MM.1S (cell line): ENCODE measurements around the gene RNASE8.

Experiments used
- DNase-seq: peaks from one replicate; pipeline ENCODE4 v3.0.0-alpha.2; 2015
- H2AFZ ChIP-seq: fragments of 300-600 bp; sonication (generic); 2 replicates; pipeline ENCODE4 v1.6.0; 2016; ENCODE audit warnings: antibody characterized with exemption, low read length
- H3F3A ChIP-seq: fragments of 300-600 bp; sonication (generic); 2 replicates; pipeline ENCODE4 v1.6.1; 2016; ENCODE audit warnings: mild to moderate bottlenecking, antibody characterized with exemption, low read length, moderate library complexity, mixed read lengths; ENCODE audit not compliant: insufficient read depth
- H3K27ac ChIP-seq: fragments of 300-600 bp; sonication (generic); 2 replicates; pipeline ENCODE4 v1.5.1; 2016; ENCODE audit warnings: mild to moderate bottlenecking, low read length
- H3K27me3 ChIP-seq: fragments of 300-600 bp; sonication (generic); replicated peaks from 2 replicates; pipeline ENCODE4 v1.6.0; 2016; ENCODE audit warnings: low read length; ENCODE audit not compliant: insufficient read depth
- H3K36me3 ChIP-seq: fragments of 300-600 bp; sonication (generic); replicated peaks from 2 replicates; pipeline ENCODE4 v1.6.1; 2016; ENCODE audit warnings: mild to moderate bottlenecking, low read length, mixed read lengths; ENCODE audit not compliant: insufficient read depth
- H3K4me1 ChIP-seq: fragments of 300-600 bp; sonication (generic); 2 replicates; pipeline ENCODE4 v1.6.1; 2016; ENCODE audit warnings: low read length, mixed read lengths
- H3K4me2 ChIP-seq: fragments of 300-600 bp; sonication (generic); 2 replicates; pipeline ENCODE4 v1.6.0; 2016; ENCODE audit warnings: low read depth, low read length
- H3K4me3 ChIP-seq: fragments of 300-600 bp; sonication (generic); 2 replicates; pipeline ENCODE4 v1.5.1; 2016; ENCODE audit warnings: low read length, mixed read lengths
- H3K79me2 ChIP-seq: fragments of 300-600 bp; sonication (generic); 2 replicates; pipeline ENCODE4 v1.6.1; 2016; ENCODE audit warnings: mixed run types, low read length, mixed read lengths
- H3K9ac ChIP-seq: fragments of 300-600 bp; sonication (generic); 2 replicates; pipeline ENCODE4 v1.6.1; 2016; ENCODE audit warnings: low read length, mixed read lengths
- H3K9me2 ChIP-seq: fragments of 300-600 bp; sonication (generic); replicated peaks from 2 replicates; pipeline ENCODE4 v1.6.1; 2016; ENCODE audit warnings: mild to moderate bottlenecking, low read length, mixed read lengths; ENCODE audit not compliant: insufficient read depth
- H3K9me3 ChIP-seq: fragments of 300-600 bp; sonication (generic); replicated peaks from 2 replicates; pipeline ENCODE4 v1.6.1; 2016; ENCODE audit warnings: mild to moderate bottlenecking, low read length, mixed read lengths; ENCODE audit not compliant: insufficient read depth
- H4K20me1 ChIP-seq: fragments of 300-600 bp; sonication (generic); 2 replicates; pipeline ENCODE4 v1.6.1; 2016; ENCODE audit warnings: mild to moderate bottlenecking, low read length, moderate library complexity, mixed read lengths; ENCODE audit not compliant: insufficient read depth
- CTCF ChIP-seq: fragments of 300-600 bp; sonication (generic); IDR thresholded peaks from 2 replicates; pipeline ENCODE4 v1.5.1; 2016; ENCODE audit warnings: antibody characterized with exemption, low read length, mixed read lengths
- EZH2 ChIP-seq: fragments of 300-600 bp; sonication (generic); optimal IDR thresholded peaks from 2 replicates; pipeline ENCODE3; 2017; ENCODE audit warnings: low read depth, mild to moderate bottlenecking, antibody characterized with exemption, low read length, mixed read lengths
- EZH2phosphoT487 ChIP-seq: fragments of 300-600 bp; sonication (generic); IDR thresholded peaks from 2 replicates; pipeline ENCODE4 v1.6.1; 2018; ENCODE audit warnings: antibody characterized with exemption, low read length

Gene RNASE8

GRCh38 chr14:21096438-21096837 lies 38.8 kb downstream of the RNASE8 start:
- H3K27me3 ChIP-seq, result no peaks in the 10 kb centered on the region
- H3K4me1 ChIP-seq, result peaks cover 7% of the 10 kb centered on the region; the same call in 1 of the 2 replicates
- DNase-seq, result no peak
- no peak for TF ChIP-seq EZH2
- no peak for TF ChIP-seq CTCF
- TF ChIP-seq EZH2phosphoT487, result no peak
- no peak overlapping the region for H2AFZ ChIP-seq
- H3K79me2 ChIP-seq, result no peaks in the 10 kb centered on the region
- H4K20me1 ChIP-seq, result no peaks in the 10 kb centered on the region
- H3K4me3 ChIP-seq, result no peak overlapping the region
- H3K4me2 ChIP-seq, result no peak overlapping the region
- no peak overlapping the region for H3K27ac ChIP-seq
- H3K36me3 ChIP-seq, result no peaks in the 10 kb centered on the region
- H3K9me3 ChIP-seq, result no peaks in the 10 kb centered on the region
- H3F3A ChIP-seq, result no peaks in the 10 kb centered on the region
- no peak overlapping the region for H3K9ac ChIP-seq
- no peaks in the 10 kb centered on the region for H3K9me2 ChIP-seq

GRCh38 chr14:21096978-21097635 lies 39.5 kb downstream of the RNASE8 start:
- Histone ChIP-seq H3K79me2 (no peaks in the 10 kb centered on the region), H3K4me3 (no peak overlapping the region), H3K27ac (no peak overlapping the region), H3K36me3 (no peaks in the 10 kb centered on the region), H3K4me2 (no peak overlapping the region), H3K4me1 (peaks cover 7% of the 10 kb centered on the region; the same call in 1 of the 2 replicates), H3K9me2 (no peaks in the 10 kb centered on the region), H3F3A (no peaks in the 10 kb centered on the region), H3K27me3 (no peaks in the 10 kb centered on the region), H2AFZ (no peak overlapping the region), H3K9ac (no peak overlapping the region), H4K20me1 (no peaks in the 10 kb centered on the region), H3K9me3 (no peaks in the 10 kb centered on the region)
- no peak for DNase-seq
- TF ChIP-seq EZH2, result no peak
- TF ChIP-seq EZH2phosphoT487, result no peak
- no peak for TF ChIP-seq CTCF

- no peaks in the 10 kb centered on the region for H3K27me3 ChIP-seq
- DNase-seq, result no peak
- H3K9me3 ChIP-seq, result no peaks in the 10 kb centered on the region
- no peak overlapping the region for H3K9ac ChIP-seq
- no peak overlapping the region for H3K27ac ChIP-seq
- no peak overlapping the region for H3K4me3 ChIP-seq
- H2AFZ ChIP-seq, result no peak overlapping the region
- no peaks in the 10 kb centered on the region for H3K79me2 ChIP-seq
- H3K36me3 ChIP-seq, result no peaks in the 10 kb centered on the region
- H4K20me1 ChIP-seq, result no peaks in the 10 kb centered on the region
- TF ChIP-seq EZH2phosphoT487, result no peak
- no peak for TF ChIP-seq CTCF
- TF ChIP-seq EZH2, result no peak
- H3K4me2 ChIP-seq, result no peak overlapping the region
- no peaks in the 10 kb centered on the region for H3K9me2 ChIP-seq
- no peaks in the 10 kb centered on the region for H3F3A ChIP-seq
- peaks cover 9% of the 10 kb centered on the region; the same call in 1 of the 2 replicates for H3K4me1 ChIP-seq
Measured at GRCh38 chr14:21097636-21098075, 40.0 kb downstream of the RNASE8 start.
